Hepatocyte (in vitro differentiated cells): ENCODE results near the gene AURKAIP1.

Experiments used
- CTCF ChIP-seq: fragments of 200-600 bp; sonication (generic); IDR thresholded peaks from 2 replicates; pipeline ENCODE4 v1.5.1; 2016; ENCODE audit warnings: antibody characterized with exemption, mild to moderate bottlenecking; ENCODE audit not compliant: poor library complexity
- EZH2phosphoT487 ChIP-seq: fragments of 200-600 bp; sonication (generic); IDR thresholded peaks from one replicate; pipeline ENCODE4 v1.6.1; 2018; ENCODE audit warnings: antibody characterized with exemption, mild to moderate bottlenecking, low read depth, moderate library complexity; ENCODE audit not compliant: unreplicated experiment, severe bottlenecking

DNA sequence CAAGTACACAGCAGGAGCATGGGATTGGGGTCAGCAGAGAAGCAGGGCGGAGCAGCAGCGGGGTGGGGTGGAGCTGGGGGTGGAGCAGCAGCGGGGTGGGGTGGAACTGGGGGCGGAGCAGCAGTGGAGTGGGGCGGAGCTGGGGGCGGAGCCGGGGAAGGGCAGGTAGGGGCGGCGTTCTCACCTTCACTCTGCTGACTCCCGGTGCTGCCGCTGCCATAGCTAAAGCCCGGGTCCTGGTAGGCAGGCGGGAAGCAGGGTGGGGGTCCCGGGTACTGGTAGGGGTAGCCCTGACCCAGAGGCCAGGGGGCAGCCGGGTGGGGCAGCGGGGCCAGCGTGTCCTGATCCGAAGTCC, 37.2 kb downstream of the AURKAIP1 start:
- TF ChIP-seq CTCF, result no peak
- TF ChIP-seq EZH2phosphoT487, result no peak
